H7 (cell line): ENCODE measurements around the gene TNIP1. TPM values are rescaled to one million over a fixed set of nuclear protein-coding genes. Genes with fewer than 3 reads are reported as not detected.

Source experiments
- DNase-seq: peaks from one replicate; pipeline ENCODE4 v3.0.0; 2012
- H3K27me3 ChIP-seq: 2 replicates; pipeline ENCODE4 v1.6.0; 2011; ENCODE audit warnings: mild to moderate bottlenecking, low read length; ENCODE audit not compliant: control insufficient read depth, insufficient read depth
- H3K36me3 ChIP-seq: replicated peaks from 2 replicates; pipeline ENCODE4 v1.5.1; 2011; ENCODE audit warnings: low read length; ENCODE audit not compliant: control insufficient read depth, insufficient read depth
- H3K4me3 ChIP-seq: 2 replicates; pipeline ENCODE4 v1.5.1; 2011; ENCODE audit warnings: low read depth, mild to moderate bottlenecking, control low read depth, low read length, moderate library complexity; ENCODE audit not compliant: insufficient read depth
- total RNA-seq: library from RNA; depleted of rRNA; stranded (reverse); fragments of >200 nt; shearing (Covaris generic); gene quantifications from 2 replicates; pipeline ENCODE4 v1.2.3, GENCODE V29; 2014

TNIP1 gene
- total RNA-seq, 1 experiment from 2014 or later = 27.3 TPM

- Histone ChIP-seq H3K27me3 (no peaks in the 10 kb centered on the region), H3K4me3 (no peak overlapping the region), H3K36me3 (peaks cover 10% of the 10 kb centered on the region)
- peak; percentile 16 for DNase-seq
Observed at GRCh38 chr5:151038412-151038745, 42.5 kb downstream of the TNIP1 start.

DNA sequence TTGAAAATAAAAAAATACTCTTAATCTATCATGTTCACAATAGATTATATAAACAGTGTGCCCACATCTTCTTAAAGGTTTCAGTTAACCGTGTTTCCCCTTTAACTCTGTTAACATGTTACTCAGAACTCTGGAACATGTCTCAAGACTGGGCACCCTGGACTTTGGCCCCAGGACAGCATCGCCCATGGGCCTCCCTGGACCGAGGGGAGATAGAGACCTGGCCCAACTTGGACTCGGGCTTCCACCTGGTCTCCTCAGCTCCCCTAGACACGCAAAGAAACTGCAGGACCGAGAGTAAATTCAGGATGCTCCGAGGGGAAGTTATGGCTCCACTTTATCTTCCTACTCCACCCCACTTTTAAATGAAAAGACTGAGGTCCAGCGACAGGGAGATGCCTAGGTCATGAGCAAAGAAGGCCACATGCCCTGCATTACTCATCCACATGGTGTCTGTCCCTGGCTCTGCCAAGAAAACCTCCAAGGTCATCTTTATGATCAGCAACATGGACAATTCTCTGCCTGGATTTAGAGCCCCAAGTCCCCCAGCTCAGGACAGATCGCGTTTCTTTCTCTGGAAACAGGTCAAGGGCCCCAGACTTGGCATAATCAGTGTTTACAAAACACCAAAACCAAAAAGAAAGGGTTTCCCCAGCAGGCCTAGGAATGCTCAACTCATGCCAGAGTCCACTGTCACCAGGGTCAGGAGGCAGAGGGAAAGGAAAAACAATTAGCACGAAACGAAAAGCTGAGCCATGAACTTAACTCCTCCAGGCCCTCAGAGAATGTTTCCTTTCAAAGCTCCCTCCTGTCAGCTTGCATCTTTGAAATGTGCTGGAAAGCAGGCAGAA, 43.0 kb downstream of the TNIP1 start:
- Histone ChIP-seq H3K27me3 (no peaks in the 10 kb centered on the region), H3K36me3 (peaks cover 9% of the 10 kb centered on the region), H3K4me3 (no peak overlapping the region)
- no peak for DNase-seq

- DNase-seq = peak; percentile 37
- Histone ChIP-seq H3K27me3 (no peaks in the 10 kb centered on the region), H3K36me3 (peaks cover 8% of the 10 kb centered on the region), H3K4me3 (no peak overlapping the region)
Observed at GRCh38 chr5:151036556-151036955, 44.3 kb downstream of the TNIP1 start.

GRCh38 chr5:151034422-151035379, 46.1 kb downstream of the TNIP1 start:
- Histone ChIP-seq H3K4me3 (no peak overlapping the region), H3K36me3 (peaks cover 8% of the 10 kb centered on the region), H3K27me3 (no peaks in the 10 kb centered on the region)
- DNase-seq = peak; percentile 28

DNA sequence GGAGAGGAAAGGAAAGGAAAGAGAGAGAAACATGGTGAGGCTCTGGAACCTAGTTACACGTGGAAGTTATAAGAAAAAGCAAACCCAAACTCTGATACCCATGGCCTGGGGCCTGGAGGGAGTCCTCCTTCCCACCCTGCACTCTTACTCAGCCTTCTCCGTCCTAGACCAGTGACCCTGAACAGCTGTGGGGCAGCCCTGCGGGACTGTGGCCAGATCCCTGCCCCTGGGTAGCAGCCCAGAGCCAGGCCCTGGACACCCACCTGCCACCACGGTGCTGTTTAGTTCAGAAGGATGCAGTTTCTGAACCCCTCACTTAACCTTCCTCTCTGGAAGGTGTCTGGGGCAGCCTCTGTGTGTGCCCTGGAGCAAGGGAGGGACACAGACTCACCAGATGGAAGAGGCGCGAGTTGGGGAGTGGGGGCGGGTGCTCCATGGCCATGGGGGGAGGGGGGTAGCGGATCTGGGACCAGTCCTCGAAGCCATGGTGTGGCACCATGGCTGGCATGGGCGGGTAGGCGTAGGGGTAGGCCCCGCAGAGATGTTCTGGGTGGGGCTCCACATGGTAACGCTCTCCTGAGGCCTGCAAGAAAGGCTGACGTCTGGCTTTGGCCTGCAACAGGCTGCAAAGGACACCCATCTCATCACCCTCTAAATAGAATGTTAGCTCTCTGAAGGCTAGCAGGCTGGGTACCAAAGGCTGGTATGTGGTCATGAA, 47.5 kb downstream of the TNIP1 start:
- peak; percentile 25 for DNase-seq
- Histone ChIP-seq H3K27me3 (no peaks in the 10 kb centered on the region), H3K4me3 (no peak overlapping the region), H3K36me3 (peaks cover 6% of the 10 kb centered on the region)

- Histone ChIP-seq H3K27me3 (no peaks in the 10 kb centered on the region), H3K36me3 (peaks cover 8% of the 10 kb centered on the region), H3K4me3 (no peak overlapping the region)
- DNase-seq = peak; percentile 9
Observed at GRCh38 chr5:151031554-151031953, 49.3 kb downstream of the TNIP1 start.

GRCh38 chr5:151030379-151030778, 50.5 kb downstream of the TNIP1 start:
- no peaks in the 10 kb centered on the region for H3K27me3 ChIP-seq
- no peak overlapping the region for H3K4me3 ChIP-seq
- peaks cover 7% of the 10 kb centered on the region for H3K36me3 ChIP-seq
- DNase-seq = peak; percentile 22

DNA sequence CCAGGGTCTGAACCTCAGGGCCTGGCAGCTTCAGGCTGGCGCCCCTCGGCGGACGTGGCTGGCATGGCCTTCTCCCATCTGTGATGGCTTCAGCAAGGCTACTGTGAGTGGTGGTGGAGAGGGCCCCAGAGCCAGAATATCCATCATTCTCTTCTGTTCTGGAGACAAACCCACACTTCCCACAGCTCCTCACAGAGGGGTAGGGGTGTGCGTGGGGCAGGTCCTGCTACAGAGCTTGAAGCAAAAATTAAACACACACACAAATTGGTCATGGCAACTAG, 50.8 kb downstream of the TNIP1 start:
- Histone ChIP-seq H3K4me3 (no peak overlapping the region), H3K27me3 (no peaks in the 10 kb centered on the region), H3K36me3 (peaks cover 6% of the 10 kb centered on the region)
- peak; percentile 41 for DNase-seq

- Histone ChIP-seq H3K27me3 (no peaks in the 10 kb centered on the region), H3K36me3 (peaks cover 3% of the 10 kb centered on the region), H3K4me3 (no peak overlapping the region)
- peak; percentile 7 for DNase-seq
Observed at GRCh38 chr5:151029179-151030055, 51.4 kb downstream of the TNIP1 start.

DNA sequence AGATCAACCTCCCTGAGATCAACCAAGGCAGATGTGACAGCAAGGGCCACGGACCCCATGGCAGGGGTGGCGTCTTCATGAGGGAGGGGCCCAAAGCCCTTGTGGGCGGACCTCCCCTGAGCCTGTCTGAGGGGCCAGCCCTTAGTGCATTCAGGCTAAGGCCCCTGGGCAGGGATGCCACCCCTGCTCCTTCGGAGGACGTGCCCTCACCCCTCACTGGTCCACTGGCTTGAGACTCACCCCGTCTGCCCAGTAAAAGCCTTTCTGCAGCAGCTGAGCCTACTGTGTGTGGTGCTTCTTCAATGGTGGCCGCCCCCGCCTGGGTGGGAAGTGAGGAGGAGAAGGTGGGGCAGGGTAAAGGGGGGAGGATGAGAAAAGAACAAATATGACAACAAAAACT, 52.1 kb downstream of the TNIP1 start:
- H3K4me3 ChIP-seq = no peak overlapping the region
- H3K27me3 ChIP-seq = no peaks in the 10 kb centered on the region
- peak; percentile 23 for DNase-seq
- peaks cover 2% of the 10 kb centered on the region for H3K36me3 ChIP-seq

- Histone ChIP-seq H3K27me3 (no peaks in the 10 kb centered on the region), H3K36me3 (peaks cover 2% of the 10 kb centered on the region), H3K4me3 (no peak overlapping the region)
- peak; percentile 13 for DNase-seq
Observed at GRCh38 chr5:151027961-151028479, 52.8 kb downstream of the TNIP1 start.

- DNase-seq = peak; percentile 26
- Histone ChIP-seq H3K4me3 (no peak overlapping the region), H3K27me3 (peaks cover 3% of the 10 kb centered on the region), H3K36me3 (peaks cover 2% of the 10 kb centered on the region)
Observed at GRCh38 chr5:151026679-151027078, 54.2 kb downstream of the TNIP1 start.

GRCh38 chr5:151026088-151026487, 54.7 kb downstream of the TNIP1 start:
- DNase-seq = peak; percentile 27
- no peak overlapping the region for H3K4me3 ChIP-seq
- peaks cover 2% of the 10 kb centered on the region for H3K36me3 ChIP-seq
- peaks cover 9% of the 10 kb centered on the region for H3K27me3 ChIP-seq

- peaks cover 13% of the 10 kb centered on the region for H3K27me3 ChIP-seq
- no peak overlapping the region for H3K4me3 ChIP-seq
- no peak for DNase-seq
Observed at GRCh38 chr5:151025250-151025606, 55.6 kb downstream of the TNIP1 start.

More at GRCh38 chr5:151025250-151025606, 55.6 kb downstream of the TNIP1 start:
- H3K36me3 ChIP-seq = peaks cover 2% of the 10 kb centered on the region
